ENCODE measurements around the gene TRAPPC10.
A peak's percentile ranks its signal among the peaks of the same experiment; 100 is the strongest.

TRAPPC10 gene

GRCh38 chr21:44006017-44006619, 6.0 kb upstream of the TRAPPC10 start:
- no peak for DNase-seq

- no peak for DNase-seq
Observed at GRCh38 chr21:44006656-44007055, 5.5 kb upstream of the TRAPPC10 start.

- DNase-seq = peak; percentile 79
Observed at GRCh38 chr21:44010429-44010828, 1.7 kb upstream of the TRAPPC10 start.

GRCh38 chr21:44011123-44011522, 986 bp upstream of the TRAPPC10 start:
- DNase-seq = no peak

- DNase-seq = peak; percentile 70
Observed at GRCh38 chr21:44012474-44013379, 618 bp downstream of the TRAPPC10 start.

GRCh38 chr21:44013380-44014088, 1.4 kb downstream of the TRAPPC10 start:
- peak; percentile 48 for DNase-seq

- no peak for DNase-seq
Observed at GRCh38 chr21:44017601-44018000, 5.5 kb downstream of the TRAPPC10 start.

GRCh38 chr21:44018127-44018526, 6.0 kb downstream of the TRAPPC10 start:
- DNase-seq = no peak

- DNase-seq = peak; percentile 26
Observed at GRCh38 chr21:44018813-44019567, 6.9 kb downstream of the TRAPPC10 start.

- DNase-seq = no peak
Observed at GRCh38 chr21:44019568-44019958, 7.5 kb downstream of the TRAPPC10 start.

- DNase-seq = no peak
Observed at GRCh38 chr21:44020551-44020950, 8.4 kb downstream of the TRAPPC10 start.

GRCh38 chr21:44021064-44021463, 9.0 kb downstream of the TRAPPC10 start:
- no peak for DNase-seq

GRCh38 chr21:44024257-44024656, 12.1 kb downstream of the TRAPPC10 start:
- DNase-seq = no peak

GRCh38 chr21:44024887-44025353, 12.8 kb downstream of the TRAPPC10 start:
- DNase-seq = peak; percentile 75

- DNase-seq = no peak
Observed at GRCh38 chr21:44027607-44028286, 15.6 kb downstream of the TRAPPC10 start.

- no peak for DNase-seq
Observed at GRCh38 chr21:44028287-44028659, 16.2 kb downstream of the TRAPPC10 start.

GRCh38 chr21:44029460-44030087, 17.5 kb downstream of the TRAPPC10 start:
- no peak for DNase-seq

- no peak for DNase-seq
Observed at GRCh38 chr21:44035244-44035643, 23.1 kb downstream of the TRAPPC10 start.

GRCh38 chr21:44038063-44038462, 26.0 kb downstream of the TRAPPC10 start:
- no peak for DNase-seq

- DNase-seq = no peak
Observed at GRCh38 chr21:44039828-44040227, 27.7 kb downstream of the TRAPPC10 start.

- DNase-seq = no peak
Observed at GRCh38 chr21:44043613-44044012, 31.5 kb downstream of the TRAPPC10 start.

- DNase-seq = no peak
Observed at GRCh38 chr21:44046734-44047133, 34.6 kb downstream of the TRAPPC10 start.
